Endodermal cell (in vitro differentiated cells): ENCODE results near the gene HMGA1. TPM values are rescaled to one million over a fixed set of nuclear protein-coding genes. Genes with fewer than 3 reads are reported as not detected.

Source experiments
- DNase-seq: peaks from one replicate; pipeline ENCODE4 v3.0.0-alpha.2; 2017
- H3K27ac ChIP-seq: 2 replicates; pipeline ENCODE4 v1.5.1; 2013; ENCODE audit warnings: mild to moderate bottlenecking, low read depth, low read length, moderate library complexity
- H3K27me3 ChIP-seq: 2 replicates; pipeline ENCODE4 v1.6.1; 2013; ENCODE audit warnings: mild to moderate bottlenecking, low read length, moderate library complexity; ENCODE audit not compliant: insufficient read depth, control insufficient read depth, poor library complexity, severe bottlenecking
- H3K36me3 ChIP-seq: 2 replicates; pipeline ENCODE4 v1.7.0; 2013; ENCODE audit warnings: mild to moderate bottlenecking, low read length, moderate library complexity; ENCODE audit not compliant: control insufficient read depth, insufficient read depth
- H3K4me1 ChIP-seq: one replicate; pipeline ENCODE4 v1.7.0; 2013; ENCODE audit warnings: low read length; ENCODE audit not compliant: control insufficient read depth, insufficient read depth
- H3K4me3 ChIP-seq: 2 replicates; pipeline ENCODE4 v1.5.1; 2013; ENCODE audit warnings: mild to moderate bottlenecking, low read length, moderate library complexity
- H3K9ac ChIP-seq: 2 replicates; pipeline ENCODE4 v1.6.1; 2013; ENCODE audit warnings: mild to moderate bottlenecking, low read length, moderate library complexity; ENCODE audit not compliant: poor library complexity, severe bottlenecking; ENCODE audit errors: extremely low read depth
- H3K9me3 ChIP-seq: 2 replicates; pipeline ENCODE4 v1.6.1; 2013; ENCODE audit warnings: mild to moderate bottlenecking, low read length, moderate library complexity; ENCODE audit not compliant: control insufficient read depth
- H3K27ac Mint-ChIP-seq: 2 replicates; pipeline ENCODE4 v1.8.0; 2020; ENCODE audit warnings: mixed read lengths
- H3K27me3 Mint-ChIP-seq: 2 replicates; pipeline ENCODE4 v1.8.0; 2021; ENCODE audit warnings: mild to moderate bottlenecking, mixed read lengths; ENCODE audit not compliant: insufficient read depth
- H3K36me3 Mint-ChIP-seq: 2 replicates; pipeline ENCODE4 v1.8.0; 2020; ENCODE audit warnings: low read depth, mixed read lengths
- H3K4me1 Mint-ChIP-seq: 2 replicates; pipeline ENCODE4 v1.8.0; 2020; ENCODE audit warnings: mixed read lengths
- H3K4me3 Mint-ChIP-seq: 2 replicates; pipeline ENCODE4 v1.8.0; 2020; ENCODE audit warnings: mild to moderate bottlenecking, moderate library complexity, mixed read lengths
- H3K9me3 Mint-ChIP-seq: 2 replicates; pipeline ENCODE4 v1.8.0; 2020; ENCODE audit warnings: mild to moderate bottlenecking, mixed read lengths
- CTCF ChIP-seq: fragments of 200-600 bp; sonication (generic); conservative IDR thresholded peaks from 2 replicates; pipeline ENCODE4 v1.5.0; 2021; ENCODE audit warnings: antibody characterized with exemption, mild to moderate bottlenecking
- WGBS, 2 experiments: methylation state at CpG; one replicate each; pipeline versions ENCODE4 v1.1.5 to v1.1.7; 2013; ENCODE audit warnings: missing lambda C conversion rate in 2 of 2, mixed read lengths in 1 of 2; ENCODE audit not compliant: insufficient coverage in 1 of 2, insufficient read length in 1 of 2; 5-methylcytosine and 5-hydroxymethylcytosine counted together
- long read RNA-seq, 4 experiments: library from polyadenylated mRNA in 2 of 4; library from RNA in 1 of 4; library from capped mRNA in 1 of 4; stranded (forward) in 3 of 4; unstranded in 1 of 4; transcript quantifications; one replicate each; pipeline ENCODE4 v2.0.0, GENCODE V29; 2020 to 2021; ENCODE audit warnings: inconsistent platforms in 1 of 4
- polyA plus RNA-seq, 2 experiments: library from polyadenylated mRNA; stranded (reverse); fragments of 50-300 nt; gene quantifications; one replicate each; pipeline ENCODE4 v1.2.3, GENCODE V29; 2013
- total RNA-seq, 2 donors: library from RNA; stranded (reverse); fragmentation: NEBNext Ultra II Directional in 1 of 2; extraction: Animal tissue kit (Norgen Biotek cat#: 25700) in 1 of 2; gene quantifications; 2 replicates in 1 of 2; 3 replicates in 1 of 2; pipeline ENCODE4 v1.2.1, GENCODE V29; 2021

HMGA1 gene
- total RNA-seq: 1,000 to 10,000 TPM; 1,306 to 1,595 TPM
- 1,230 TPM for polyA plus RNA-seq (2013, experiment 1 of 2)
- polyA plus RNA-seq (2013, experiment 2 of 2): 1,159 TPM
- long read RNA-seq, experiment 1, transcript HMGA1-201 (6 exons, 1,920 nt): major isoform, 247 of 1,008 reads
- long read RNA-seq, experiment 1, transcript HMGA1-205 (5 exons, 2,159 nt): minor isoform, 62 of 1,008 reads
- long read RNA-seq, experiment 1, transcript HMGA1-206 (5 exons, 716 nt): minor isoform, 26 of 1,008 reads
- long read RNA-seq, experiment 1, transcript HMGA1-204 (6 exons, 1,887 nt): minor isoform, 86 of 1,008 reads
- long read RNA-seq, experiment 1, partial matches to known transcripts: 509 of 1,008 reads
- long read RNA-seq, experiment 1, other reads (novel, unspliced or antisense): 76 of 1,008 reads
- long read RNA-seq, experiment 2, transcript HMGA1-205 (5 exons, 2,159 nt): minor isoform, 105 of 2,951 reads
- long read RNA-seq, experiment 2, transcript HMGA1-206 (5 exons, 716 nt): minor isoform, 24 of 2,951 reads
- long read RNA-seq, experiment 2, transcript HMGA1-201 (6 exons, 1,920 nt): major isoform, 1,916 of 2,951 reads
- long read RNA-seq, experiment 2, transcript HMGA1-204 (6 exons, 1,887 nt): minor isoform, 589 of 2,951 reads
- long read RNA-seq, experiment 2, partial matches to known transcripts: 72 of 2,951 reads
- long read RNA-seq, experiment 2, other reads (novel, unspliced or antisense): 225 of 2,951 reads
- long read RNA-seq, experiment 3, transcript HMGA1-201 (6 exons, 1,920 nt): major isoform, 1,375 of 2,060 reads
- long read RNA-seq, experiment 3, transcript HMGA1-206 (5 exons, 716 nt): minor isoform, 17 of 2,060 reads
- long read RNA-seq, experiment 3, transcript HMGA1-205 (5 exons, 2,159 nt): minor isoform, 52 of 2,060 reads
- long read RNA-seq, experiment 3, transcript HMGA1-204 (6 exons, 1,887 nt): minor isoform, 383 of 2,060 reads
- long read RNA-seq, experiment 3, partial matches to known transcripts: 129 of 2,060 reads
- long read RNA-seq, experiment 3, other reads (novel, unspliced or antisense): 97 of 2,060 reads
- long read RNA-seq, experiment 4, transcript HMGA1-202 (5 exons, 1,773 nt): major isoform, 21 of 192 reads
- long read RNA-seq, experiment 4, partial matches to known transcripts: 88 of 192 reads
- long read RNA-seq, experiment 4, other reads (novel, unspliced or antisense): 83 of 192 reads

- Mint-ChIP-seq H3K36me3 (peaks cover 30% of the 10 kb centered on the region), H3K27ac (peak within 1 kb of the TSS; percentile 98), H3K9me3 (no peaks in the 10 kb centered on the region), H3K4me3 (peak within 1 kb of the TSS; percentile 89), H3K27me3 (no peaks in the 10 kb centered on the region), H3K4me1 (peaks cover 38% of the 10 kb centered on the region)
- Histone ChIP-seq H3K36me3 (peaks cover 30% of the 10 kb centered on the region), H3K9me3 (no peaks in the 10 kb centered on the region), H3K4me1 (peaks cover 17% of the 10 kb centered on the region), H3K4me3 (peak within 1 kb of the TSS; percentile 95), H3K27ac (peak within 1 kb of the TSS; percentile 97), H3K27me3 (no peaks in the 10 kb centered on the region), H3K9ac (peak within 1 kb of the TSS; percentile 83)
- WGBS, 2 experiments: 0% methylated on average over 27 to 87 of the region's 91 CpGs
- peak; percentile 94 for DNase-seq
- TF ChIP-seq CTCF: no peak
Measured at GRCh38 chr6:34236443-34237315, at the start of gene HMGA1. Gene HMGA1, plus strand, starts transcription at chr6:34236873. Its CDS starts 3,908 bp downstream, at chr6:34240781.

- no peaks in the 10 kb centered on the region for H3K36me3 Mint-ChIP-seq
Measured at GRCh38 chr6:34189806-34190503, 46.7 kb upstream of the HMGA1 start.

More at GRCh38 chr6:34189806-34190503, 46.7 kb upstream of the HMGA1 start:
- Histone ChIP-seq H3K27ac (no peak overlapping the region), H3K4me1 (no peaks in the 10 kb centered on the region), H3K36me3 (no peaks in the 10 kb centered on the region), H3K27me3 (no peaks in the 10 kb centered on the region), H3K4me3 (no peak overlapping the region), H3K9me3 (no peaks in the 10 kb centered on the region), H3K9ac (no peak overlapping the region)
- Mint-ChIP-seq H3K27me3 (peaks cover 5% of the 10 kb centered on the region), H3K4me3 (no peak overlapping the region), H3K27ac (no peak overlapping the region), H3K9me3 (no peaks in the 10 kb centered on the region), H3K4me1 (no peaks in the 10 kb centered on the region)
- no peak for DNase-seq
- WGBS, 2 experiments: 93% methylated on average over 8 to 12 of the region's 12 CpGs
- no peak for TF ChIP-seq CTCF
